SW 1271 (cell line): ENCODE results near the gene GCGR.

Experiments used
- DNase-seq, 2 experiments: peaks; one replicate each; lab custom pipeline; 2025; lab: John Stamatoyannopoulos, UW

The GCGR gene

DNA sequence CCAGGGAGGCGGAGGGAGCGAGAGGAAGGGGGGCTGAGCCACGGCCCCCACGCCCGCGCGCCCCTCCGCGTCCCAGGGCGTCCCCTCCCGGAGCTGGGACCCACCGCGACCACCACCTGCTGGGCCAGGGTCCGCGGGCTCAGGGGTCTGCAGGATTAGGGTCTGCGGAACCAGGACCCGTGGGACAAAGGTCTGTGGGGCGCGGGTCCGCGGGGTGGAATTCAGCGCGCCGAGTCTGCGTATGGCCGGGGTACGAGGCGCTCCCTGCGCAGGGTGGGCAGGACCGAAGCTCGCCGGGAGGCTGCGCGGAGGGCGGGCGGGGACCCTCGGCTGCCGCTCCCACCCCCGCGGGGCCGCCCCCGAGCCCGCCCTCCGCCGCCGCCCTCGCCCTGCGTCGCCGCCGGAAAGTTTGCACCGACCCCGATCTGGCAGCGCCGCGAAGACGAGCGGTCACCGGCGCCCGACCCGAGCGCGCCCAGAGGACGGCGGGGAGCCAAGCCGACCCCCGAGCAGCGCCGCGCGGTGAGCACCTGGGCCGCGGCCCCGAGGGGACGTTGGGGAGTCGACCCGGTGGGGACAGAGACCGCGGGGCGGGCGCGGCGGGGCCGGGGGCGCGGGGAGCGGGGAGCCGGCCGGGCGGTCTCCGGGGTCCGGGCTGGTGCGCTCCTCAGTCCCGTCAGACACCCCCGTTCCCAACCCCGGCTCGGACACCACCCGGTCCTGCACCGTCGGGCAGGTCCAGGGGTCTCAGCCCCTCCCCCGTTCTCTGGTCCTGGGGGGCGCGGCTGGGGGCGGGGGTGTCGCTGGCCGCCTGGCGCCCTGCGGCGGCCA lies at the start of gene GCGR:
GCGR (plus strand) TSS at position 423 of the 831 bp plus-strand sequence. CDS start 4,869 bp downstream, outside the sequence.
- no peak for DNase-seq

DNA sequence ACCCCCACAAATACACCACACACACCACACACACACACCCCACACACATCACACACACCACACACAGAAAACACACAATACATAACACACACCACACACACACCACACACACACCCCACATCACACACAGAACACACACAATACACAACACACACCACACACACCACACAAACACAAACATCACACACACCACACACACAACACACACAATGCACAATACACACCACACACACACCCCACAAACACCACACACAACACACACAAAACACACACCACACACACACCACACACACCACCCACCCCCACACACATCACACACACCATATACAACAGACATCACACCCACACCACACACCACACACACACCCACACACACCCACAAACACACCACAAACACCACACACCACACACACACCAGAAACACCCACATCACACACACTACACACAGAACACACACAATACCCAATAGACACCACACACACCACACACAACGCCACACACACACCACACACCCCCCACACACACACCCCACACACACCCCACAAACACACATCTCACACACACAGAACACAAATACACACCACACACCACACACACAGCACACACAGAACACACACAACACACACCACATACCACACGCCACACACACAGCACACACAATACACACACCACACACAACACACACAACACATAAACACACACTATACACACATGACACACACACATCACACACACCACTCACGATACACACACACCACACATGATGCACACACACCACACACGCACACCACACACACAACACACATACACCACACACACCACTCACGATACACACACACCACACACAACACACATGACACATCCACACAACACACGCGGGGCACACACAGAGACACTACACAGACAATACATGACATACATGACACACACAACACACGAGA lies 11.0 kb upstream of the GCGR start:
- no peak for DNase-seq

DNA sequence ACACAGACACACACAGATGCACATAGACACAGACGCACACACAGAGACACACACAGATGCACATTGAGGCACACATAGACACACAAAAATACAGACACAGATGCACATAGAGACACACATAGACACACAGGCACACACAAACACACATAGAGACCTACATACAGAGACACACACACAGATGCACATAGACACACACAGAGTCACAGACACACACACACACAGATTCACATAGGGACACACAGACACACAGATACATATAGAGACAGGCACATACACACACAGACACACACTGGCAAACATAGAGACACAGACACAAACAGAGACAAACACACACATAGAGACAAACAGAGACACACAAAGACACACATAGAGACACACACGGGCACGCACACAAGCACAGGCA lies 9.9 kb upstream of the GCGR start:
- DNase-seq: no peak

GRCh38 chr17:81794509-81794908 lies 9.4 kb upstream of the GCGR start:
- DNase-seq: no peak

DNA sequence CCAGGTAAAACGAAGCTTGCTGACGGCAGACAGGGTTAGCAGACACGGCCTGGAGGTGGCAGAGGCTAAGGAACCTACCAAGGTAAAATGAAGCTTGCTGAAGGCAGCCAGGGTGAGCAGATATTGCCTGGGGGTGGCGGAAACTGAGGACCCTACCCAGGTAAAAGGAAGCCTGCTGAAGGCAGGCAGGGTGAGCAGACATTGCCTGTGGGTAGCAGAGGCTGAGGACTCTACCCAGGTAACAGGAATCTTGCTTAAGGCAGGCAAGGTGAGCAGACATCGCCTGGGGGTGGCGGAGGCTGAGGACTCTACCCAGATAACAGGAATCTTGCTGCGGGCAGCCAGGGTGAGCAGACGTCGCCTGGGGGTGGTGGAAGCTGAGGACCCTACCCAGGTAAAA lies 2.6 kb upstream of the GCGR start:
- DNase-seq: no peak

DNA sequence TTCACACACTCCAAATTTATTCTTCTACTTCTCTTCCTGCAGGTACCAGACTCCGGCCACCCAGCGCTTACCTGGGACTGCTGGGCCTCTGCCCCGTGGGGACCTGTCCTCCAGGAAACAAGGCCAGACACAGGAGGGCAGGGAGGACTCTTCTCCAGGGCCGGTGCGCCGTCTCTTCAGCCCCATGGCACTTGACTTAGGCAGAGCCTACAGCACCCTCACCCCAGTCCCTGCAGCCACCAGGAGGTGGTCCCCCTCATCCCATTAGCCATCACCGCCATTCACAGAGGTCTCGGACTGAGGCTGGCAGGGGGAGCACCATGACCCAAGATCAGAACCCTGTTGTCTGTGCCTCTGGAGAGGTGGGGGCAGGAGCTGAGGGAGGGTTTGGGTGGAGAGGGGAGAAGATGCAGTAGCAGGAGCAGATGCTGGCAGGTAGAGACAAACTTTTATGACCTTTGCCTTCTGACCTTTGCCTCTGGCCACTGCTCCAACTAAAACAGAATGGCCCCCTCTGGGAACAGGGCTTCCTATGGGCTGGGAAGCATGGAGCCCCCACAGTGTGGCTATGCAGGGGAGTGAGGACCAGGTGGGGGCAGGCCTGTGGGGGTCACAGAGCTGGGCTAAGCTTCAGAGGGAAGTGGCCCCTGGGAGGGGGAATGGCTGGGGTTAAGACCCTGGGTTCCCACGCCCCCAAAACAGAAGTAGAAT lies 1.7 kb upstream of the GCGR start:
- DNase-seq: no peak

- DNase-seq: no peak
Observed at GRCh38 chr17:81802856-81803643, 900 bp upstream of the GCGR start.

DNA sequence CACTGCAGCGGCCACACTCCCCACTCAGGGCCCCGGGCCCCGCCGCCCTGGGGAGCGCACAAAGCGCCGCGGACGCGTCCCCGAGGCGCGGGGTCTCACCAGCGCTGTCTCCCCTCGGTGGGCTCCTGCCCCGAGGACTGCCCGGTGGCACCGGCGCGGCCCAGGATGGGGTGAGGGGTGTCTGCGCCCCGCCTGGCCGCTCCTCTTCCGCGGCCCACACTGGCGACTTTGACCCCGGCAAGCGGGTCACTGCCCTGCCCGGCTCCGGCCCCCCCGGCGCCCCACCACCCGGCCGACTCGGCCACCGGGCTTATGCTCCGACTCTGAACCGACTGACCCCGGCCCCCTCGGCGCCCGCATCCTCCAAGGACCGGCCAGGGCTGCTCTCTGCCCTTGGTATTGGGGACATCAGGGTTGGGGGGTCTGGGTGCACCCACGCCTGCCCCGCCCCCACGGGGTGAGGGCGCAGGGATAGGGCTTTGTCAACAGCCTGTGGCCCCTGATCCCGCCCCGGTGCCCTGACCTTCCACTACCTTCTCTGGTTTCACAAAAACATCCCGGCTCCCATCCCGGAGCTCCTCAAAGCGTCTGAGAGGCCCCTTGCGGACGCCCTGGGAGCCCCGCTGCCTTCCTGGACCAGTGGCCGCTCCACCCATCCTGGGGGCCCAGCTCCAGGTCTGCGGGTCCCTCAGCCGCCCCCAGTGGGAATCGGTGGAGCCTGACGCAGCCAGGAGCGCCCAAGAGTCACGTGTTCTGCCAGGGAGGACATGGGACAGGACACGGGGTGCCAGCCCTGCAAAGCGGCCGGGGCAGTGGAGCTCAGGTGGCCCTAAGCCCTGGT lies 829 bp downstream of the GCGR start:
- DNase-seq: no peak

DNA sequence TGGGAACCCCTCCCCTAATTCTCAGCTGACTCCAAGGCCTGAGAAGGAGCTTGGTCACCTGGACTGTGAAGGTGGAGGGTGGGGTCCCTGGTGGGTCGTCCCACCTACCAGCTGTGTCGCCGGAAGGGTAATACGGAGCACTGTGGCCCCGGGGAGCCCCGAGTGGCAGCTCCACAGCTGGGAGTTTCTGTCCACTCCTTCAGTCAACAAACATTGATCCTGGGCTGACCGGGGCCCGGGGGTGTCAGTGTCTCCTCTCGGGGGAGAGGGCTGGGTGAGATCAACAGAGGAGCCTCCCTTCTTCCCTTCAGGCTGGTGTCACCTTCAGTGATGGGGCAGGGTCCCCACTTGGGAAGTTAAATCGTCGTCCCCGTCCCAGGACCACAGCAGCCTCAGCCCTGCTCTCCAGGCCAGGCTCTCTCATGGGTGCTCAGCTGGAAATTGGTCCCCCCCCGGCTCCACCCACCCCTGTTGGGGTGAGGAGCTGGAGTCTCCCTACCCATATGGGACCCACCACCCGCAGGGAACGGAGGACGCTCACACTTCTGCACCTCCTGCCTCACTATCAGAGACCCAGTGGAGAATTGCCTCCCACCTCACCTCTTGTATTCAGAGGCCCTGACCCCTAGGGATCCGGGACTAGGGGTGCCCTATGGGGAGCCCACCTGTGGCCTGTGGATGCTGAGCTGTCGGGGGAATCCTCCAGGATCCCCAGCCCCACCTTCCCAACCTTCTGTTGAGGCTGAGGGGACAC lies 1.9 kb downstream of the GCGR start:
- no peak for DNase-seq

GRCh38 chr17:81806461-81807209 lies 2.7 kb downstream of the GCGR start:
- DNase-seq: no peak

- DNase-seq: no peak
Observed at GRCh38 chr17:81807210-81807719, 3.3 kb downstream of the GCGR start.

- no peak for DNase-seq
Observed at GRCh38 chr17:81807839-81808238, 3.9 kb downstream of the GCGR start.

DNA sequence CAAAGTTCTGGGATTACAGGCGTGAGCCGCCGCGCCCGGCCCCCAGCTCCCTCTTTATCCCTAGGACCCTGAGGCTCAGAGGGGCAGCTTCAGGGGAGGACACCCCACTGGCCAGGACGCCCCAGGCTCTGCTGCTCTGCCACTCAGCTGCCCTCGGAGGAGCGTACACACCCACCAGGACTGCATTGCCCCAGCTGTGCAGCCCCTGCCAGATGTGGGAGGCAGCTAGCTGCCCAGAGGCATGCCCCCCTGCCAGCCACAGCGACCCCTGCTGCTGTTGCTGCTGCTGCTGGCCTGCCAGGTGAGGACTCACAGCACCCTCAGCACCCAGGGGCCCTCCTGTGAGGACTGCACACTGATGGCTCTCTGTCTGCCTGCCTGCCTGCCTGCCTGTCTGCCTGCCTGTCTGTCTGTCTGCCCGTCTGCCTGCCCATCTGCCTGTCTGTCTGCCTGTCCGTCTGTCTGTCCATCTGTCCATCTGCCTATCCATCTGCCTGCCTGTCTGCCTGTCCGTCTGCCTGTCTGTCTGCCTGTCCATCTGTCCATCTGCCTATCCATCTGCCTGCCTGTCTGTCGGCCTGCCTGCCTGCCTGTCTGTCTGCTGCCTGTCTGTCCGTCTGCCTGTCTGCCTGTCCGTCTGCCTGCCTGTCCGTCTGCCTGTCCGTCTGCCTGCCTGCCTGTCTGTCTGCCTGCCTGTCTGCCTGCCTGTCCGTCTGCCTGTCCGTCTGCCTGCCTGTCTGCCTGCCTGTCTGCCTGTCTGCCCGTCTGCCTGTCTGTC lies 5.0 kb downstream of the GCGR start:
- DNase-seq: peak in 1 of 2 experiments; percentile 20

DNA sequence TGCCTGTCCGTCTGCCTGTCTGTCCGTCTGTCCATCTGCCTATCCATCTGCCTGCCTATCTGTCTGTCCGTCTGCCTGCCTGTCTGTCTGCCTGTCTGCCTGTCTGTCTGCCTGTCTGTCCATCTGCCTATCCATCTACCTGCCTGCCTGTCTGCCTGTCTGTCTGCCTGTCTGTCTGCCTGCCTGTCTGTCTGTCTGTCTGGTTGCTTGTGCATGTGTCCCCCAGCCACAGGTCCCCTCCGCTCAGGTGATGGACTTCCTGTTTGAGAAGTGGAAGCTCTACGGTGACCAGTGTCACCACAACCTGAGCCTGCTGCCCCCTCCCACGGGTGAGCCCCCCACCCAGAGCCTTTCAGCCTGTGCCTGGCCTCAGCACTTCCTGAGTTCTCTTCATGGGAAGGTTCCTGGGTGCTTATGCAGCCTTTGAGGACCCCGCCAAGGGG lies 5.6 kb downstream of the GCGR start:
- DNase-seq: no peak

- no peak for DNase-seq
Observed at GRCh38 chr17:81810476-81810875, 6.5 kb downstream of the GCGR start.

GRCh38 chr17:81810892-81811704 lies 7.1 kb downstream of the GCGR start:
- DNase-seq: no peak
